Measurements from ENCODE around the gene DPH6.

The DPH6 gene

DNA sequence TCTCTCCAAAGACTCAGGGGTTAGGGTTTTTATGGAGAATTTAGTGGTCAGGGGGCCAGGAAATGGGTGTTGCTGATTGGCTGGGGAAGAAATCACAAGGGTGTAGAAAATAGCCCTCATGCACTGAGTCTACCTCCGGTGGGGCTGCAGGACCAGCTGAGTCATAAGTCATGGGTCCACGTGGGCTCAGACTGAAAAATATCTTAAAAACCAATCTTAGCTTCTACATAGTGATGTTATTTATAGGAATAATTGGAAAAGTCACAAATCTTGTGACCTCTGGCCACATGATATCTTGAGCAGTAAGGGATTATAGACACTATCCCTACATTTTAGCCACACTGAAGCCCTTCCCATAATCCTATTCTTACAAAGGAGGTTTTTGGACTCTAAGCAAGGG, 224.0 kb downstream of the DPH6 start:
- Histone ChIP-seq H3K4me3 (ENCODE audit: low read depth, low read length) (no peak overlapping the region), H3K4me1 (ENCODE audit: control insufficient read depth, insufficient read depth, low read length) (no peaks in the 10 kb centered on the region), H3K9ac (ENCODE audit: low read depth, low read length) (no peak overlapping the region), H3K9me3 (ENCODE audit: control insufficient read depth, insufficient read depth, low read length) (no peaks in the 10 kb centered on the region), H3K36me3 (ENCODE audit: control insufficient read depth, insufficient read depth, low read length) (no peaks in the 10 kb centered on the region), H3K27me3 (ENCODE audit: control insufficient read depth, insufficient read depth, low read length) (no peaks in the 10 kb centered on the region)

DNA sequence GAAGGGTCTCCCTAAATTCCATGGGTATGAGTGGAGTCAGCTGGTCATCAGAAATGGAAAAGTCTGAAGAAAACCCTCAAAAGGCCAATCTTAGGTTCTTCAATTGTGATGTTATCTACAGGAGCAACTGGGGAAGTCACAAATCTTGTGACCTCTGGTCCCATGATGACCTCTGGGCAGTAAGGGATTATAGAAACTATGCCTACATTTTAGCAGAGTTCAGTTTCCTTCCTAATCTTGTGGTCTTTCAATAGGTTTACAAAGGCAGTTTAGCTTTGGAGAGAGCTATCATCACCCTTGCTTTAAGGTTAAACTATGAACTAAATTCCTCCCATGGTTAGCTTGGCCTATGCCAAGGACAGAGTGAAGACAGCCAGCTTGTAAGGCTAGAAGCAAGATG, 225.1 kb downstream of the DPH6 start:
- H3K9me3 ChIP-seq (ENCODE audit: control insufficient read depth, insufficient read depth, low read length), result no peaks in the 10 kb centered on the region
- no peak overlapping the region for H3K4me3 ChIP-seq (ENCODE audit: low read depth, low read length)

More for the DNA sequence above, 225.1 kb downstream of the DPH6 start:
- H3K4me1 ChIP-seq (ENCODE audit: control insufficient read depth, insufficient read depth, low read length), result no peaks in the 10 kb centered on the region
- no peak overlapping the region for H3K9ac ChIP-seq (ENCODE audit: low read depth, low read length)
- no peaks in the 10 kb centered on the region for H3K36me3 ChIP-seq (ENCODE audit: control insufficient read depth, insufficient read depth, low read length)
- no peaks in the 10 kb centered on the region for H3K27me3 ChIP-seq (ENCODE audit: control insufficient read depth, insufficient read depth, low read length)
